ENCODE data around the gene PRDM16. TPM values are rescaled to one million over a fixed set of nuclear protein-coding genes. Genes with fewer than 3 reads are reported as not detected.

PRDM16 gene
- total RNA-seq, 1 donor from 2014 or later: 18.3 TPM

GRCh38 chr1:3240524-3241235, 171.7 kb downstream of the PRDM16 start:
- DNase-seq (ENCODE audit: low spot score): no peak
- peaks cover under 1% of the 10 kb centered on the region for H3K27me3 Mint-ChIP-seq (ENCODE audit: low read depth)
- H3K27ac Mint-ChIP-seq (ENCODE audit: unreplicated experiment): no peak overlapping the region
- no peaks in the 10 kb centered on the region for H3K4me1 Mint-ChIP-seq (ENCODE audit: low read depth)
- H3K36me3 Mint-ChIP-seq (ENCODE audit: low read depth): no peaks in the 10 kb centered on the region
- TF ChIP-seq CTCF (IDR thresholded peaks at IDR 0.05): no peak
- H3K4me3 Mint-ChIP-seq (ENCODE audit: unreplicated experiment): no peak overlapping the region
- no peaks in the 10 kb centered on the region for H3K9me3 Mint-ChIP-seq (ENCODE audit: low read depth)

GRCh38 chr1:3241236-3241550, 172.2 kb downstream of the PRDM16 start:
- peaks cover 2% of the 10 kb centered on the region for H3K27me3 Mint-ChIP-seq (ENCODE audit: low read depth)
- DNase-seq (ENCODE audit: low spot score): no peak
- no peaks in the 10 kb centered on the region for H3K9me3 Mint-ChIP-seq (ENCODE audit: low read depth)
- H3K4me3 Mint-ChIP-seq (ENCODE audit: unreplicated experiment): no peak overlapping the region
- TF ChIP-seq CTCF (IDR thresholded peaks at IDR 0.05): no peak
- H3K36me3 Mint-ChIP-seq (ENCODE audit: low read depth): no peaks in the 10 kb centered on the region
- H3K4me1 Mint-ChIP-seq (ENCODE audit: low read depth): no peaks in the 10 kb centered on the region
- no peak overlapping the region for H3K27ac Mint-ChIP-seq (ENCODE audit: unreplicated experiment)

- no peak for TF ChIP-seq CTCF (IDR thresholded peaks at IDR 0.05)
- Mint-ChIP-seq H3K27me3 (ENCODE audit: low read depth) (peaks cover 2% of the 10 kb centered on the region), H3K9me3 (ENCODE audit: low read depth) (no peaks in the 10 kb centered on the region)
Observed at GRCh38 chr1:3241673-3242407, 172.8 kb downstream of the PRDM16 start.

GRCh38 chr1:3242408-3243260, 173.6 kb downstream of the PRDM16 start:
- H3K4me3 Mint-ChIP-seq (ENCODE audit: unreplicated experiment): no peak overlapping the region
- no peak for TF ChIP-seq CTCF (IDR thresholded peaks at IDR 0.05)
- DNase-seq (ENCODE audit: low spot score): no peak
- H3K27ac Mint-ChIP-seq (ENCODE audit: unreplicated experiment): no peak overlapping the region
- no peaks in the 10 kb centered on the region for H3K4me1 Mint-ChIP-seq (ENCODE audit: low read depth)
- H3K36me3 Mint-ChIP-seq (ENCODE audit: low read depth): peaks cover under 1% of the 10 kb centered on the region
- H3K9me3 Mint-ChIP-seq (ENCODE audit: low read depth): no peaks in the 10 kb centered on the region
- peaks cover 6% of the 10 kb centered on the region for H3K27me3 Mint-ChIP-seq (ENCODE audit: low read depth)

More at GRCh38 chr1:3241673-3242407, 172.8 kb downstream of the PRDM16 start:
- Mint-ChIP-seq H3K4me1 (ENCODE audit: low read depth) (no peaks in the 10 kb centered on the region), H3K36me3 (ENCODE audit: low read depth) (no peaks in the 10 kb centered on the region), H3K4me3 (ENCODE audit: unreplicated experiment) (no peak overlapping the region), H3K27ac (ENCODE audit: unreplicated experiment) (no peak overlapping the region)
- DNase-seq (ENCODE audit: low spot score): no peak

- no peaks in the 10 kb centered on the region for H3K4me1 Mint-ChIP-seq (ENCODE audit: low read depth)
- H3K27me3 Mint-ChIP-seq (ENCODE audit: low read depth): peaks cover 6% of the 10 kb centered on the region
- no peak for DNase-seq (ENCODE audit: low spot score)
- no peak overlapping the region for H3K27ac Mint-ChIP-seq (ENCODE audit: unreplicated experiment)
- H3K36me3 Mint-ChIP-seq (ENCODE audit: low read depth): peaks cover 2% of the 10 kb centered on the region
- H3K4me3 Mint-ChIP-seq (ENCODE audit: unreplicated experiment): no peak overlapping the region
- TF ChIP-seq CTCF (IDR thresholded peaks at IDR 0.05): no peak
- H3K9me3 Mint-ChIP-seq (ENCODE audit: low read depth): no peaks in the 10 kb centered on the region
Observed at GRCh38 chr1:3243304-3243703, 174.3 kb downstream of the PRDM16 start.
